SKM-1 treated with dmso at 0.1 percent for 144 hours (cell line): ENCODE data around the gene NAGLU.

ENCODE experiments used
- DNase-seq: peaks from one replicate; lab custom pipeline; 2025; ENCODE audit not compliant: unreplicated experiment; lab: John Stamatoyannopoulos, UW

Gene NAGLU

GRCh38 chr17:42586514-42587230 lies 50.6 kb downstream of the NAGLU start:
- no peak for DNase-seq

- DNase-seq, result no peak
Measured at GRCh38 chr17:42590886-42591285, 54.8 kb downstream of the NAGLU start.

GRCh38 chr17:42591411-42591810 lies 55.4 kb downstream of the NAGLU start:
- DNase-seq, result no peak
